ENCODE results near the gene PAGE3.

The PAGE3 gene, protein sequence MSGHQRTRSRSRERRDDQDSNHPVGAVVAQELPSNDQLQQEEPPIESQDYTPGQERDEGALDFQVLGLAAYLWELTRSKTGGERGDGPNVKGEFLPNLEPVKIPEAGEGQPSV

DNA sequence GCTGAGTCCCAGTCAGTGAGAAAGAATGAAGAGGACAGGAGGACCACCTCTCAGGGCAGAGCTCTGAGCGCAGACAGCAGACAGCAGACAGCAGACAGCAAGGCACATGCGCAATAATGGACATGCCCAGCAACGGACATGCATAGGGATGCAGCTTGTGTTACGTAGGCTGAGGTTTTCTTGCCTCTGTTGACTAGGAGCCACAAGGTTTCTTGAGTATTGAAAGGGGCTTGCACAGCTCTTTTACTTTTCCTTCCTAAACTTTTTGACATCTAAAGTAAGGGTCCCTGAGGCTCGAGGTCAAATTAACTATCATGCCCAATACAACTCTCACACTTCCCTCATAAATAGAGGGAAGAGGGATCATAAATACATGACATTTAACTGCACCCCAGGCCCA is at the start of gene PAGE3:
TSS of gene PAGE3 (minus strand) at position 101 of the 400 bp plus-strand sequence. CDS start 1,013 bp downstream, outside the sequence.
- no peak for DNase-seq (ENCODE audit: extremely low read depth in 1 of 2, low read depth in 1 of 2)

DNA sequence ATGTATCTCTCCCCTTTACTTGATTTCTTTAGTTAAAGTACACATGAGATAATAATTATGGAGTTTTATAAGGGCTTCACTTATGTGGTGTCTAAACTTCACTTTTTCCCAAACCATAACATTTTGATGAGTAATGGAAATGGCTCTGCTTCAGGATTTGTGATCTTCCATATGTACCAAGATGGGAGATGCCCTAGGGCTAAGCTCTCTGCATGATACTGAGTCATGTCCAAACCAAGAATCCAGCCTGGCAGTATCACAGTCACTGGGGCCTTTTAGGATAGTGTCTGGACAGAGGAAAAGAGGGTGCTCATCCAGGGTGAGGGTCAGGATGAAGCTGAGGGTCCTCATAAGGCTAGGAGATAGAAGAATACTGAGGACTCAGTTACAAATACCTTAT is 47.9 kb upstream of the PAGE3 start:
- no peak for DNase-seq (ENCODE audit: extremely low read depth in 1 of 2, low read depth in 1 of 2)

DNA sequence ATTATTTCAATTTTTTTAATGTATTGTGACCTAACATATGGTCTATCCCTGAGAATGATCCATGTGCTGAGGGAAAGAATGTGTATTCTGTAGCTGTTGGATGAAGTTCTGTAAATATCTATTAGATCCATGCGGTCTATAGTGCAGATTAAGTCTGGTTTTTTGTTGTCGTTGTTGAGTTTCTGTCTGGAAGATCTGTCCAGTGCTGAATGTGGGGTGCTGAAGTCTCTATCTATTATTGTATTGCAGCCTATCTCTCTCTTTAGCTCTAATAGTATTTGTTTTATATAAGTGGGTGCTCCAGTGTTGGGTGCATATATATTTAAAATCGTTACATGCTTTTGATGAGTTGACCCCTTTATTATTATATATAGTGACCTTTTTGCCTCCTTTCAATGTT is 26.2 kb upstream of the PAGE3 start:
- no peak for DNase-seq (ENCODE audit: extremely low read depth in 1 of 2, low read depth in 1 of 2)

DNA sequence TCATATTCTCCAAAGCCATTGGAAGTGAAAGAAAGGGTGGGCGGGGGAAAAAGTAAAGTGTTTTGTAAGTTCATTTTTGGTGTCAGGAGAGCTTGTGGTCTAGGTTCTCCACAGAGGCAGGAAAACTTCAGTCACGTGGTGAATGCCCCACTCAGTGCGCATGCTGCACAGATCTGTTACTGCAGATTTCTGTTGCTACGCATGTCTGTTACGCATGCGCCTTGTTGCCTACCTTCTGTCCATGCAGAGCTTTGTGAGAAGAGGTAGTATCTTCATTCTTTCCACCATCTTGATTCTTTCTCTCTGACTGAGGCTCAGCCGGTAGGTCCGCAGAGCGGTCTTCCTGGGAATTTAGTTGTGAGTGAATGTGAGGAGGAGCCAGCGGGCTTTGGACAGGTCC is 15.1 kb upstream of the PAGE3 start:
- no peak for DNase-seq (ENCODE audit: extremely low read depth in 1 of 2, low read depth in 1 of 2)

DNA sequence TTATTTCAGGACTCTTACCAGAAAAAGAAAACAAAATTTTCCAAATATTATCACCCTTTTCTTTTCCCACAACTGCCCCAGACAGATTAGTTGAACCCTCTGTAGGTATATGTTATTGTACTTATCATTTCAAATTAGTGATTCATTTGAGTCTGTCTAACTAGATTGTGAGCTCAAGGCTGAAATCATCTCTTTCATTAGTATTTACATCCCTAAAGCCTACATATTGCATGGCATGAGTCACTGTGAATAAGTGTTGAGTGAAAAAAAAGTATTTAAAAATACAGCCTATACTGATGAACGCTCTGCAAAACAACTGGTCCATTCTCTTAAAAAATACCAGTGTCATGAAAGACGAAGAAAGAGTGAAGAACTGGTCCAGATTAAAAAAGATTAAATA is 3.9 kb downstream of the PAGE3 start:
- no peak for DNase-seq (ENCODE audit: extremely low read depth in 1 of 2, low read depth in 1 of 2)

DNA sequence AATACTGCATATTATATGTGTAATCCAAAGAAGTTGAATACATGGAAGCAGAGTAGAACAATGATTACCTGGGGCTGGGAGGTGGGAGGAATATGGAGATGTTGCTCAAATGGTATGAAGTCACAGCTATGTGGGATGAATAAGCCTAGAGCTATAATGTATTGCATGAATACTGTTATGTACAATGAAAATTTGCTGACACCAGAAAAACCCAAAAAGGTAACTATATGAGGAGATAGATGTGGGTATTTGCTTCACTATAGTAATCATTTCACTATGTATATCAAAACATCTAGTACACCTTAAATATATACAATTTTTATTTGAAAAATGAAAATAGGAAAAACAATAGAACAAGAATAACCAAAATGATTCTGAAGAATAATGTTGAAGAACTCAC is 11.2 kb downstream of the PAGE3 start:
- DNase-seq (ENCODE audit: extremely low read depth in 1 of 2, low read depth in 1 of 2): no peak

DNA sequence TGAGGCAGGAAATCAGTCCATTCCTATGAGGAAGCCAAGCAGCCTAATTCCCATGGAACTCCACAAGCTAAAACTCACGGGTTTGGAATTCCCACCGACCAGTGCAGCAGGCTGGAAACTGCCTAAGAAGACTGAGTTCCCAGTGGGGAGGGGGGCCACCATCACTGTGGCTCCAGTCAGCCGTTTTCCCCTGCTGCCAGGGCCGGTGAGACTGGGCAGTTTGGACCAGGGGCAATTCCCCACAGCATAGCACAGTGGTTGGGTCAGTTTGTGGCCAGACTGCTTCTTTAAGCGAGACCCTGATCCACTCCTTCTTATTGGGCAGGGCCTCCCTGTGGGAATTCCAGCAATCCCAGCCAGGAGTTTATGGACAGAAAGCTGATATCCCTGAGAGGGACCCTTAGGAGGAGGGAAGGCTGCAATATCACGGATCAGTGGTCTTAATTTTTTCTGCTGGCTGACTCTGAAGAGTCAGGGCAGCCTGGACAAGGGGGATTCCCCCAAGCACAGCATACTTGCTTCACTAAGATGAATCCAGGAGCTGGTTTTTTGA is 23.9 kb downstream of the PAGE3 start:
- no peak for DNase-seq (ENCODE audit: extremely low read depth in 1 of 2, low read depth in 1 of 2)

DNA sequence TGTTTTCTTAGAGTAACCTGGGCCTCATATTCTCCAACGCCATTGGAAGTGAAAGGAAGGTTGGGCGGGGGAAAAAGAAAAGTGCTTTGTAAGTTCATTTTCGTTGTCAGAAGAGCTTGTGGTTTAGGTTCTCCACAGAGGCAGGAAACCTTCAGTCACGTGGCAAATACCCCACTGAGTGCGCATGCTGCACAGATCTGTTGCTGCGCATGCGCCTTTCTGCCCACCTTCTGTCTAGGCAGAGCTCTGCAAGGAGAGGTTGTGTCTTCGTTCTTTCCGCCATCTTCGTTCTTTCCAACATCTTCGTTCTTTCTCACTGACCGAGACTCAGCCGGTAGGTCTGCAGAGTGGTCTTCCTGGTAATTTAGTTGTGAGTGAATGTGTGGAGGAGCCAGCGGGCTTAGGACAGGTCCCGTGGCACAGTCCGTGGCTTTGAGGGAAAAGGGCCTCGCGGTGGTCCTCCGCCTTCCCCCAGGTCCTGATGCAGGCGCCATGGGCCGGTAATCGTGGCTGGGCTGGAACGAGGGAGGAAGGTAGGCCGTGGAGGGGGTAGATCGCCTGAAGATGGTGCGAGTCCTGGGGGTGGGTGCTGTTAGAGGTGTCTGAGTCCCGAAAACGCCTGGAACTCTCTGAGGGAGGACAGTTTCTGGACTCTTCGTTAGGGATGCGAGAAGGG is 44.5 kb downstream of the PAGE3 start, which contains the start of gene PAGE5:
TSS of gene PAGE5 (plus strand) at position 228 of the 676 bp plus-strand sequence. CDS start 1,037 bp downstream, outside the sequence.
- DNase-seq (ENCODE audit: extremely low read depth in 1 of 2, low read depth in 1 of 2): no peak

DNA sequence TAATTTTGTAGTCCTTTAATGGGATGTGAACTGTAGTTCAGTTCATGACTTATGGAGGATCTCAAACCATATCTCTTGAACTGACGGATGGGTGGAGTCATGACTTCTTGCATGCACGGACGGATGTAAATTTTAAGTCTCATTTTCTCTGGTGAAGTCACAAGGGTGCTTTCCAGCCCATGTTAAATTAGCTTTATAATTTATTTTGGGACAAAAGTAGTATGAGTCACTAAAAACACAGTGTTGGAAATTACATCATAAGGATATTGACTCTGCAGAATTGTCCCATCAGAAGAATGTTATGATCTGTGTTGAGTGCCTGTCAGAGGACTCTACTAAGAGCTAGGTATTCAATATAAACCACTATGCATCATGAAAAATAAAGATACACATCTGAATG is 51.3 kb downstream of the PAGE3 start:
- DNase-seq (ENCODE audit: extremely low read depth in 1 of 2, low read depth in 1 of 2): no peak

DNA sequence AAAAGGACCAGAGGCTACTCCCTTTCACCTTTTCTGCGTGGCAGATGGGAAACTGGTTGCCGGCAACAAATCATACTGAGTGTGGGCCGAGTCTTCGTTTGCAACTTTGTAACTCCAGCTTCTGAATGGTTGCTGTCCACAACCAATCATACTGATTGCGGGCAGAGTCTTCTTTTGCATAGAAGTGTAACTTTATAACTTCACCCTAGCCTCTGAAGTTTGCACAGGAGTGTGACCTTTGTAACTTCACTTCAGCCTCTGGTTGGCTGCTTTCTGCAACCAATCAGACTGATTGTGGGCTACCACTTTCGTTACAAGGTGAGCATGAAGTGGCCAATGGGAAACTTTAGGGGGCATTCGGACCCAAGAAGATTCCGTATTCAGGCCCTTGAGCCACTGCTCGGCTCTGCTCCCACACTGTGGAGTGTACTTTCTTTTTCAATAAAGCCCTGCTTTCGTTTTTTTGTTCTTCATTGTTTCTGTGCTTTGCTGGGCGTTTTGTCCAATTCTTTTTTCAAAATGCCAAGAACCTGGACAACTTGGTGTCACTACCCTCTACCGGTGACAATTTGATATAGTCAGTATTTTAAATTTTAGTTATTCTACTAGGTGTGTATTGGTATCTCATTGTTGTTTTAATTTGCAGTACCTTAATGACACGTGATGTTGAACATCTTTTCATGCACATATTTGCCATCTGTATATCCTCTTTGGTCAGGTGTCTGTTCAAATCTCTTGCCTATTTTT is 53.6 kb downstream of the PAGE3 start:
- DNase-seq (ENCODE audit: extremely low read depth in 1 of 2, low read depth in 1 of 2): no peak
